GM13977 (cell line): ENCODE measurements around the gene ATRNL1.

Source experiments
- DNase-seq: peaks from one replicate; pipeline ENCODE4 v3.0.0; 2012; ENCODE audit warnings: low spot score
- CTCF ChIP-seq: IDR thresholded peaks from 2 replicates; pipeline ENCODE4 v1.5.1; 2012; ENCODE audit warnings: mild to moderate bottlenecking, control low read depth; ENCODE audit not compliant: insufficient read depth; ENCODE audit errors: extremely low read depth, missing control alignments
- in situ Hi-C: fragments of 300-500 bp; cut with MboI; formaldehyde crosslinking; loops from one replicate; pipeline ENCODE4 v1.12.0; 2022; ENCODE audit warnings: low sequenced_read_pairs, low pct_unique_long_range_greater_than_20kb, mixed read lengths, inconsistent platforms; ENCODE audit not compliant: unreplicated experiment

The ATRNL1 gene

DNA sequence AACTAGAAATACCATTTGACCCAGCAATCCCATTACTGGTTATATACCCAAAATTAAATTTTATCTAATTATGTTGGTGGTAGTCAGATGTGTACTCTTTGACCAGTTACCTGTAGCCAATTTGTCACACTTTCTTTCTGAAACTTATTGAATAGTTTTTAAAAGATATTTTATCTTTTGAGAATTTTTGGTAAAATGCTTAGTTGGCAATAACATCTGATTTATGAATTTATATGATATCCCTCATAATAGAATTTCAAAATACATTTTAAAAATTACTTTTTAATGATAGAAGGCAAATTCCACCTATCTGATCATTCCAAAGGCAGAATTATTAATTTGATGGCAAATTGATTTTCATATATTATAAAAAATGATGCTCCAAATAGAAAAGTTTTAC lies 569.3 kb downstream of the ATRNL1 start:
- in situ Hi-C loops: no loop called here
- no peak for DNase-seq
- TF ChIP-seq CTCF: no peak

GRCh38 chr10:115665549-115665948 lies 572.4 kb downstream of the ATRNL1 start:
- no peak for DNase-seq
- TF ChIP-seq CTCF: no peak
- in situ Hi-C loops: no loop called here

DNA sequence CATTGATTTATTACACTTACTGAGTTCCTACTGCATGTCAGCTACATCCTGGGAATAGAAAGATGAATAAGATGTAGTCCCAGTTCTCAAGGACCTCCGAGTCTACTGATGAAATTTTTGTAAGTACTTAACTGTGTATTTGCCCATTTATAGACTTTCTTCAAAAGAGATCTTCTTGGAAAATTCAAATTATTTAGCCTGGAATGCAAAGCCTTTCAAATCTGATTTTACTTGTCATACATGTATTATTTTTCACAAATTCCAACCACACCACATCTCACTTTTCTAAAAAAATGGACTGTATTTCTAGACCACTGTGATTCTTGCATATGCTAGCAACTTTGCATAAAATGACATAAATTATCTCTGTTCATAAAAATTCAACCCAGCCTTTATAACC lies 581.3 kb downstream of the ATRNL1 start:
- in situ Hi-C loops: no loop called here
- DNase-seq: no peak
- no peak for TF ChIP-seq CTCF

DNA sequence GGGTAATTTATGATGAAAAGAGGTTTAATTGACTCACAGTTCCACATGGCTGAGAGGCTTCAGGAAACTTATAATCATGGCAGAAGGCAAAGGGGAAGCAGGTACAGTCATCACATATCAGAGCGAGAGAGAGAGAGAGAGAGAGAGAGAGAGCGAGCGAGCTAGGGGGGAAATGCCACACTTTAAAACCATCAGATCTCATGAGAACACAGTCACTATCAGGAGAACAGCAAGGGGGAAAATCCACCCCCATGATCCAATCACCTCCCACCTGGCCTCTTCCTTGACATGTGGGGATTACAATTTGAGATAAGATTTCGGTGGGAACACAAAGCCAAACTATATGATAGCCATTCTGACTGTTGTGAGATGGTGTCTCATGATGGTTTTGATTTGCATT lies 603.6 kb downstream of the ATRNL1 start:
- in situ Hi-C loops: no loop called here
- no peak for TF ChIP-seq CTCF
- DNase-seq: no peak

- in situ Hi-C loops: no loop called here
- TF ChIP-seq CTCF: no peak
- no peak for DNase-seq
Measured at GRCh38 chr10:115706026-115706425, 612.9 kb downstream of the ATRNL1 start.

- DNase-seq: no peak
- in situ Hi-C loops: no loop called here
Measured at GRCh38 chr10:115706488-115707076, 613.4 kb downstream of the ATRNL1 start.

More at GRCh38 chr10:115706488-115707076, 613.4 kb downstream of the ATRNL1 start:
- peak; percentile 41 for TF ChIP-seq CTCF
